CD4-positive, alpha-beta T cell treated with Interleukin-17A for 1 hour (primary cell): ENCODE measurements around the gene ENPP4.
A peak's percentile ranks its signal among the peaks of the same experiment; 100 is the strongest.
"Not testable (repeated sequence)": the region's sequence is repeated elsewhere in the genome, so short reads cannot be mapped to it uniquely, and the experiment has no call there.

Experiments used
- DNase-seq: peaks from one replicate; pipeline ENCODE4 v3.0.0-alpha.2; 2020

ENPP4 gene

DNA sequence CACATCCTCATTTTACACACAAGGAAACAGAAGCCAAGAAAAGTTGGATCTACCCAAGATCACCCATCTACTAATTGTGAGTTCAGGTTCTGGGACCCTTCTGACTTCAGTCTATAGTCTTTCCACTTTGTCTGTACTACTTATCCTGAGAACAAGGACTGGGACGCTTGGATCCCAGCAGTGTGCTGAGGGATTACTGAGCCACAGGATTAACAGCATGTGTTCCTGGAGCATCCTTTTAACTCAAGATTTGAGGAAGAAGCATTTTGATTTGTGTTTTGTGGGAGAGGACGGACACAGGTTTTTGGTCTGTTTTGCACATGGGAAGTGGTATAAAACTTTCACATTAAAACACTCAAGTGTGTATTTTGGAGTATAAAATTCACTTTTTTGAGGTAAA is 4.4 kb downstream of the ENPP4 start:
- DNase-seq, result no peak

GRCh38 chr6:46135176-46135575 is 5.4 kb downstream of the ENPP4 start:
- DNase-seq, result no peak

GRCh38 chr6:46136831-46137230 is 7.0 kb downstream of the ENPP4 start:
- no peak for DNase-seq

DNA sequence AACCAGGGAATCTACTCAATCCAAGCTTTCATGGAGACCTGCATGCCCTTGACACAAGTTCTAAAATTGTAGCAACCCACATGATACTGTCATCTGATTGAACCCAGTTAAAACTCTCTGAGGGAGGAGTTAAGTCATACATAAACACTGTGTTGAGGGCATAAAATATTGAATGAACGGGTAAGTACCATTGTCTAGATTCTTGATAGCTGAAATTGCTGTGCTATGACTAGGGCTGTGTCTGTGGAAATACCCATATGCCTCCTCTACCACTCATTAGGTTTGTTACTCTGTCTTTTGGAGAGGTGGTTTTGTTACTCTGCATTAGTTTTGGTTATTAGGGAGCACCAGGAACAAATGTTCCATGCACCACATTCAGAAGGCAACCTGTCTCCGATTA is 7.6 kb downstream of the ENPP4 start:
- DNase-seq, result no peak

DNA sequence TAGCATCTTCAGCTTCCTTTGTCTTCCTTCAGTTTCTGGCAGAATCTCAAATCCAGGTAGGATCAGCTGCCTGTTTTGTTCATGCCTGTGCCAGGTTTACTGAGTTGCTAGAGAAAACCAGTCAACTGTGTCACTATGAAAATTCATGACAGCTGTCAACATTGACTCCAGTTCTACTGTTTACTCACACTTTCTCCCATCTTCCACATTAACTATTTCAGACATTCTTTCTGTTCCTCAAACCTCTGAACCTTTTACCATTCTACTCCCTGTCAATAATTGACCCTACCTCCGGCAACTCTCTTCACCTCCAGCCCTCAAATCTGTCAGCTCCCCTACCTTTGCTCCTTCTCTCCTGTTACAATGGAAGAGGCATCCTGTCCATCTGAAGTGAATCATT is 8.5 kb downstream of the ENPP4 start:
- DNase-seq, result no peak

DNA sequence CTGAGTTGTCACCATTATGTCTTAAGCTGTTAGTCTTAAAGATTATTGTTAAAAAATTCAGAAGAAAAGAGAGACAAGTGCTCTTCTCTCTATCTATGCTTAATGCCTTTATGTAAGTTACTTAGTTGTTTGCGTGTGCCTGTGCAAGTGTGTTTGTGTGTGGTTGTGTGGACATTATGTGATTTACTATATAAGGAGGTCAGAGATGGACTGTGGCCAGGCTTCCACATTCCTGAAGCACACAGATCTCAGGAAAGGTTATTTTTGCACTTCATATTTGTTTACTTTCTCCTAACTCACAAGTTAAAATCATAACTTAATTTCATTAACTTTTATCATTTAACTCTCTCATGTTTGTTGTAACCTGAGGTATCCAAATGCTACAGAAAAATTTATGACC is 14.5 kb downstream of the ENPP4 start:
- no peak for DNase-seq

- DNase-seq, result not testable (repeated sequence)
Measured at GRCh38 chr6:46149066-46149465, 19.3 kb downstream of the ENPP4 start.

DNA sequence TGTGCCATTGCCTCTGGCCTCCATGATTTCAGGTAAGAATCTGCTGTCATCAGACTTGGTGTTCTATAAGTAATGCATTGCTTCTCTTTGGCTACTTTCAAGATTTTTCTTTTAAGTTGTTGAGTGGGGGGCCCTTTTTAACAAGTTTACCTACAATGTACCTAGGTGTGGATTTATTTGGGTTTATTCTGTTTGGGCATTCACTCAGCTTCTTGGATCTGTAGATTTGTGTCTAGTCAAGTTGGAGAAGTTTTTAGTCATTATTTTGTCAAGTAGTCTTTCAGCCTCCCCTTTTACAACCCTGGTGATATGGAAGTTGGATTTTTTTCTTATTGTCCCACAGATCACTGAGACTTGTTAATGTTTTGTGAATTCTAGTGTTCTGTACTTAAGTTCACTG is 26.9 kb downstream of the ENPP4 start:
- DNase-seq, result no peak

DNA sequence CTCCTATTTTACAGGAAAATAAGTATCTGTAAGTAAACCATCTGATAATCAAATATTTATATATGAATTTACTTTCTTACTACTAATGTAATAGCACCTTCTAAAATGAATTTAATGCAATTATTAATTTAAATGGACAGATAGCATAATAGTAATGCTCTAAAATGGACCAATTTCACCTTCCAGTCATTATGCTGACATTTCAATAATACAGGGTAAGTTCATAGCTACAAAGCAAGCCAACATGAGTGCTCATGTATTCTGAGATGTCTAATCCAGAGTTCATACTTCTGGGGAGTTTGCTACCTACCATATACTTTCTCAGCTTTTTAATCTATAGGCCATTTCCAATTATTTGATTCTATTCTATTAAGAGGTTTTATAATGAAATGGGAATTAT is 29.4 kb downstream of the ENPP4 start:
- no peak for DNase-seq

GRCh38 chr6:46160102-46160501 is 30.3 kb downstream of the ENPP4 start:
- DNase-seq, result no peak

- DNase-seq, result peak; percentile 82
Measured at GRCh38 chr6:46170357-46171289, 40.8 kb downstream of the ENPP4 start, which contains the start of gene ENPP5. Gene ENPP5 (minus strand): TSS chr6:46170980. CDS start chr6:46168262, 2,718 bp downstream.

- no peak for DNase-seq
Measured at GRCh38 chr6:46172176-46172575, 42.4 kb downstream of the ENPP4 start.

- peak; percentile 33 for DNase-seq
Measured at GRCh38 chr6:46174904-46175303, 45.1 kb downstream of the ENPP4 start.

DNA sequence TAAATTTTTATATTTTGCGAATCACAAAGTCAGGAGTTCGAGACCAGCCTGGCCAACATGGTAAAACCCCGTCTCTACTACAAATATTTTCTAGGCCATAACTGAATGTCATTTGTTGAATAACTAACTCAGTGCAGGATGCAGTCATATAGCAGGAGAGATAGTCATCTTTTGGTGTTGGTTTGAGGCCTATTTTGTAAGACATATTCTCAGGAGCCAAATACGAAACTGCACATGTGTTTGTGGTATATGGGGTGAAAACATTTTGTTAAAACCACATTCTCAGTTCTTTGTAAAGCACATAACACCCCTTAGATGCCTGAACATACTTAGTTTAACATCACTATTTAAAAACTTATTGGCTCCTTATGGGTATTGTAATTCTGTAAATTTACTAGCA is 45.7 kb downstream of the ENPP4 start:
- peak; percentile 59 for DNase-seq

GRCh38 chr6:46175976-46176375 is 46.2 kb downstream of the ENPP4 start:
- DNase-seq, result no peak

DNA sequence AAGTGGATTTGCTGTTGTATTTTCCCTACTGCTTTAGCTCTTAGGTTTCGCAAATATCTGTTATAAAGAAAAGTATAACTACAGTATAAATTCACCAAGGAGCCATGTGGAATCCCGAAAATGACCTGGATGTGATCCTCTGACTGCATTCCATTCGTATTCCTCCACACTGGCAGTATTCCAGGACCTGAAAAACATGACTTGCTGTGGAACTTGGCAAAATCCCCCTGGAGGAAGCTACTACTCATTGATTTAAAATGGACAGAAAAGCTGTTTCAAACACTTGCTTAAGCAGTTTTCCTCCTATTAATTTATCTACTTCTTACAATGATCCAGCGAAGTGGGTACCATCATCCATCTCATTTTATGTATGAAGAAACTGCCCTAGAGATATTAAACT is 54.3 kb downstream of the ENPP4 start:
- no peak for DNase-seq

DNA sequence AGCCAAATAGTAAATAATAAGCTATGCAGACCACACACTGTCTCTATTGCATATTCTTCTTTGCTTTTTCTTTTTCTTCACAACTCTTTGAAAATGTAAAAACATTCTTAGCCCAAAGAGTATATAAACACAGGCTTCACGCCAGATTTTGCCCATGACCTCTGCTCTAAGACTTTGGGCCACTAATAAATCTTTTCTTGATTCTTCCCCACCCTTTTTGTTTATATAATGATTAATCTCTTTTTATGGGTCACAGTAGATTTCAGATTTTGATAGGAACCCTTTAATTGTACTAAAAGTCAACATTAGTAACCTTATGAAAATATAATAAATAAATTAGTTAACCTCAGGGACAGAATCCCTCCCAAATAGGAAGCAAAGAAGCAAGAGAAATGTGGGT is 56.8 kb downstream of the ENPP4 start:
- no peak for DNase-seq

DNA sequence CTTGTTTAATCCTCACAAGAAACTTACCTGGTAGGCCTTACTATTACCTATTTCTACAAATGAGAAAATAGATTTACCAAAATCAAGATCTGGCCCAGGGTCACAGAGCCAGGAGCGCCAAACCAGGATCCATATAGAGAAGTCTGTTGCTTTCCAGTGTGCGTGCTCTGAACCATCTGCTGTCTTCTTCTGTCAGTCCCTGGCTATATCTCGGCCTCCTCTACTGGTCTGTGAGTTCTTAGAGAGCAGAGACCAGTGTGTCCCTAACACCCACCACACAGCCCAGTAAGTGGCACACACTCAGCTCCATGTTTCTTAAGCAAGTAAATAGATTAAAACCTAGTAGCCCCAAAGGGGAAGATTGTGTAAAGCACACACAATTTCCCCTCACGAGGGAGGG is 59.9 kb downstream of the ENPP4 start:
- DNase-seq, result no peak

GRCh38 chr6:46190889-46191288 is 61.1 kb downstream of the ENPP4 start:
- DNase-seq, result no peak

DNA sequence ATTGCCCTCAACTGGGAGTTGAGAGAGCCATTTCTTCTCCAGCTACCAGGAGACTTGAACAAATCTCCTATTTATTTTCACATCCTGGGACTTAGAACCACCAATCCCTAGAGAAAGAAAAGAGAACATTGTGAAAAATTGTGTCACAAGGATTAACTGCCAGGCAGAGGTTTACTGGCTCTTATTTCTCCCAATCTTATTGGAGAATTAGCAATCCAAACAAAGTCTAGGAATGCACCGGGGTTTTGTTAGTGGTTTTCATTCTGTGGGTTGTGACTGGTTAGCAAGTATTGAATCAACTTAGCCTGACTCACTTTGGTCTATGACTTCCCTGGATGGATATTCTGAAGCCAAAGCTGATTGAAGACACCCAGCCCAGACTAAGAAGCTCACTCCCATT is 62.2 kb downstream of the ENPP4 start:
- DNase-seq, result no peak
